Liver (tissue), 9 donors: ENCODE results near the gene KLHL24. TPM values are rescaled to one million over a fixed set of nuclear protein-coding genes. Genes with fewer than 3 reads are reported as not detected.

Experiments
- DNase-seq: peaks from one replicate; pipeline ENCODE4 v3.0.0-alpha.2; 2017; ENCODE audit warnings: low spot score
- H3K27ac ChIP-seq, 2 donors: one replicate each; pipeline ENCODE4 v1.7.0; 2013; ENCODE audit warnings: inconsistent platforms in 2 of 2, low read length in 2 of 2, control low read depth in 1 of 2, low read depth in 1 of 2, mild to moderate bottlenecking in 1 of 2
- H3K27me3 ChIP-seq, 4 donors: one replicate each; pipeline versions ENCODE4 v1.6.1 to v1.7.0; 2013; ENCODE audit warnings: low read length in 3 of 4, inconsistent platforms in 1 of 4, mild to moderate bottlenecking in 1 of 4, moderate library complexity in 1 of 4; ENCODE audit not compliant: control insufficient read depth in 4 of 4, insufficient read depth in 4 of 4
- H3K36me3 ChIP-seq, 4 donors: one replicate each; pipeline versions ENCODE4 v1.6.1 to v1.7.0; 2013; ENCODE audit warnings: low read length in 3 of 4, mild to moderate bottlenecking in 3 of 4, low read depth in 1 of 4, moderate library complexity in 1 of 4; ENCODE audit not compliant: control insufficient read depth in 4 of 4, insufficient read depth in 3 of 4
- H3K4me1 ChIP-seq, 4 donors: one replicate each; pipeline versions ENCODE4 v1.6.1 to v1.7.0; 2013; ENCODE audit warnings: low read length in 3 of 4, mild to moderate bottlenecking in 3 of 4, moderate library complexity in 1 of 4; ENCODE audit not compliant: control insufficient read depth in 4 of 4, insufficient read depth in 4 of 4
- H3K4me3 ChIP-seq, 3 donors: one replicate each; pipeline versions ENCODE4 v1.6.1 to v1.7.0; 2013; ENCODE audit warnings: low read length in 3 of 3, control low read depth in 1 of 3, low read depth in 1 of 3, mild to moderate bottlenecking in 1 of 3
- H3K9ac ChIP-seq, 2 donors: one replicate each; pipeline ENCODE4 v1.7.0; 2013; ENCODE audit warnings: low read length in 2 of 2, mild to moderate bottlenecking in 2 of 2, moderate library complexity in 2 of 2, control low read depth in 1 of 2, low read depth in 1 of 2
- H3K9me3 ChIP-seq, 4 donors: one replicate each; pipeline versions ENCODE4 v1.6.1 to v1.7.0; 2013; ENCODE audit warnings: low read length in 3 of 4; ENCODE audit not compliant: control insufficient read depth in 4 of 4
- CTCF ChIP-seq: fragments of 150-350 bp; IDR thresholded peaks from 2 replicates; pipeline ENCODE4 v1.5.1; 2017; ENCODE audit warnings: improper control_type of control experiment, low read depth, low read length; ENCODE audit not compliant: missing input control
- FOXA1 ChIP-seq: IDR thresholded peaks from 2 replicates; pipeline ENCODE4 v1.6.1; 2016; ENCODE audit warnings: antibody characterized with exemption
- GABPA ChIP-seq, 2 donors: IDR thresholded peaks in 1 of 2; conservative IDR thresholded peaks in 1 of 2; 2 replicates each; pipeline ENCODE4 v1.6.1; 2016; ENCODE audit warnings: antibody characterized with exemption in 2 of 2, mild to moderate bottlenecking in 1 of 2, moderate library complexity in 1 of 2
- HNF4A ChIP-seq, 2 donors: conservative IDR thresholded peaks; 2 replicates each; pipeline ENCODE4 v1.6.1; 2016; ENCODE audit warnings: antibody characterized with exemption in 2 of 2, mild to moderate bottlenecking in 2 of 2
- JUND ChIP-seq, 2 donors: IDR thresholded peaks; 2 replicates each; pipeline ENCODE4 v1.6.1; 2016; ENCODE audit warnings: antibody characterized with exemption in 2 of 2
- RAD21 ChIP-seq, 2 donors: IDR thresholded peaks; 2 replicates each; pipeline ENCODE4 v1.6.1; 2016; ENCODE audit warnings: antibody characterized with exemption in 2 of 2, mild to moderate bottlenecking in 2 of 2
- REST ChIP-seq: IDR thresholded peaks from 2 replicates; pipeline ENCODE4 v1.6.1; 2016; ENCODE audit warnings: antibody characterized with exemption, mild to moderate bottlenecking
- RXRA ChIP-seq, 2 donors: IDR thresholded peaks; 2 replicates each; pipeline ENCODE4 v1.6.1; 2017 to 2018; ENCODE audit warnings: antibody characterized with exemption in 2 of 2, mild to moderate bottlenecking in 1 of 2
- TAF1 ChIP-seq: conservative IDR thresholded peaks from 2 replicates; pipeline ENCODE4 v1.6.1; 2016; ENCODE audit warnings: antibody characterized with exemption, mild to moderate bottlenecking
- WGBS: extraction: QIAGEN DNeasy Blood & Tissue Kit; methylation state at CpG from one replicate; pipeline ENCODE4 v1.1.7; 2013; 5-methylcytosine and 5-hydroxymethylcytosine counted together
- polyA plus RNA-seq, 2 donors: library from polyadenylated mRNA; stranded (reverse) in 1 of 2; unstranded in 1 of 2; fragments of 200-250 nt in 1 of 2; fragments of >200 nt in 1 of 2; fragmentation: Nextera tagmentation in 1 of 2; extraction: Ambion mirVana in 1 of 2; gene quantifications; one replicate each; pipeline versions ENCODE4 v1.2.1 to v1.2.3, GENCODE V29; 2013 to 2015
- total RNA-seq, 2 donors: library from RNA; depleted of rRNA; stranded (reverse); fragments of >200 nt; gene quantifications; one replicate each; pipeline ENCODE4 v1.2.3, GENCODE V29; 2014
- TF ChIP-seq, protein P1 (sequence below): IDR thresholded peaks from 2 replicates; pipeline ENCODE4 v1.6.1; 2016; ENCODE audit warnings: antibody characterized with exemption
- TF ChIP-seq, protein P2 (sequence below): IDR thresholded peaks from 2 replicates; pipeline ENCODE4 v1.6.1; 2016; ENCODE audit warnings: antibody characterized with exemption
- TF ChIP-seq, protein P3 (sequence below): IDR thresholded peaks from 2 replicates; pipeline ENCODE4 v1.6.1; 2016; ENCODE audit warnings: antibody characterized with exemption
- donor health status: healthy.
- donor health status: healthy.
- donor health status: healthy.
- donor health status: healthy.
- donor health status: healthy.

Gene KLHL24
- total and polyA plus RNA-seq, 4 donors, result 6.4 to 81.8 (median 18.4) TPM

DNA sequence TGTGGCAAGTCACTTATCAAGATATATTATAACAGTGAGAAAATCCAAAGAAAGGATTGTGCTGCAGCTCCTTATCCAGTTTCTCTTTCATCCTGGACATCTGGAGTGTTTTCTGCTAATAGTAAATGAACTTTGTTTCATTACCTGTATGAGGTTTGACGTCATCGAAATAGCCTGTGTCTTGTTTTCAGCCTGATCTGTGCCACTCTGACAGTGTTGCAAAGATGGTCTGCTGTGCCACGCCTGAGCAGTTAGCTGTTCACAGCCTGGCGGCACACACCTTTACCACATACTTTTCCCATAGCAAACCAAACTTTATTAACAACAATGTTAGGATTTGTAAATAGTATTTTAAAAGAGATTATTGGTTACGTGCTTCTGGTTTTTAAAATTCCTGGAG is 96.2 kb downstream of the KLHL24 start:
- H3K36me3 ChIP-seq, result peaks cover 0 to 9% (median 7%) of the 10 kb centered on the region in 4 donors
- DNase-seq, result no peak

GRCh38 chr3:183733553-183733952 is 98.1 kb downstream of the KLHL24 start:
- H3K4me3 ChIP-seq, result no peak overlapping the region
- no peak for DNase-seq
- H3K4me1 ChIP-seq, result no peaks in the 10 kb centered on the region
- WGBS, result 89% methylated on average over 7 of the region's 7 CpGs
- H3K36me3 ChIP-seq, result peaks cover 3 to 17% (median 8%) of the 10 kb centered on the region in 4 donors
- H3K9ac ChIP-seq, result no peak overlapping the region
- no peaks in the 10 kb centered on the region for H3K27me3 ChIP-seq
- no peak overlapping the region for H3K27ac ChIP-seq
- TF ChIP-seq REST (no peak), CTCF (no peak), GABPA (IDR thresholded peaks at IDR 0.05 in 1 of 2, conservative IDR thresholded peaks at IDR 0.05 in 1 of 2) (no peak), RXRA (IDR thresholded peaks at IDR 0.05) (no peak), FOXA1 (no peak), JUND (IDR thresholded peaks at IDR 0.05) (no peak), RAD21 (IDR thresholded peaks at IDR 0.05) (no peak), TAF1 (no peak), HNF4A (conservative IDR thresholded peaks at IDR 0.05) (no peak)
- TF ChIP-seq, protein P1, sequence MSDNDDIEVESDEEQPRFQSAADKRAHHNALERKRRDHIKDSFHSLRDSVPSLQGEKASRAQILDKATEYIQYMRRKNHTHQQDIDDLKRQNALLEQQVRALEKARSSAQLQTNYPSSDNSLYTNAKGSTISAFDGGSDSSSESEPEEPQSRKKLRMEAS, result no peak
- TF ChIP-seq, protein P2, sequence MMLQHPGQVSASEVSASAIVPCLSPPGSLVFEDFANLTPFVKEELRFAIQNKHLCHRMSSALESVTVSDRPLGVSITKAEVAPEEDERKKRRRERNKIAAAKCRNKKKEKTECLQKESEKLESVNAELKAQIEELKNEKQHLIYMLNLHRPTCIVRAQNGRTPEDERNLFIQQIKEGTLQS, result no peak
- no peaks in the 10 kb centered on the region for H3K9me3 ChIP-seq

More for the DNA sequence above, 96.2 kb downstream of the KLHL24 start:
- TF ChIP-seq FOXA1 (no peak), REST (no peak), TAF1 (no peak)
- TF ChIP-seq, protein P1, result no peak
- TF ChIP-seq, protein P3, sequence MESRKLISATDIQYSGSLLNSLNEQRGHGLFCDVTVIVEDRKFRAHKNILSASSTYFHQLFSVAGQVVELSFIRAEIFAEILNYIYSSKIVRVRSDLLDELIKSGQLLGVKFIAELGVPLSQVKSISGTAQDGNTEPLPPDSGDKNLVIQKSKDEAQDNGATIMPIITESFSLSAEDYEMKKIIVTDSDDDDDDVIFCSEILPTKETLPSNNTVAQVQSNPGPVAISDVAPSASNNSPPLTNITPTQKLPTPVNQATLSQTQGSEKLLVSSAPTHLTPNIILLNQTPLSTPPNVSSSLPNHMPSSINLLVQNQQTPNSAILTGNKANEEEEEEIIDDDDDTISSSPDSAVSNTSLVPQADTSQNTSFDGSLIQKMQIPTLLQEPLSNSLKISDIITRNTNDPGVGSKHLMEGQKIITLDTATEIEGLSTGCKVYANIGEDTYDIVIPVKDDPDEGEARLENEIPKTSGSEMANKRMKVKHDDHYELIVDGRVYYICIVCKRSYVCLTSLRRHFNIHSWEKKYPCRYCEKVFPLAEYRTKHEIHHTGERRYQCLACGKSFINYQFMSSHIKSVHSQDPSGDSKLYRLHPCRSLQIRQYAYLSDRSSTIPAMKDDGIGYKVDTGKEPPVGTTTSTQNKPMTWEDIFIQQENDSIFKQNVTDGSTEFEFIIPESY, result no peak
- WGBS, result 88% methylated on average over 5 of the region's 5 CpGs
- no peak overlapping the region for H3K27ac ChIP-seq
- H3K27me3 ChIP-seq, result no peaks in the 10 kb centered on the region
- H3K9ac ChIP-seq, result no peak overlapping the region
- H3K4me1 ChIP-seq, result no peaks in the 10 kb centered on the region
- H3K9me3 ChIP-seq, result no peaks in the 10 kb centered on the region
- no peak overlapping the region for H3K4me3 ChIP-seq
